Suprapubic skin (tissue), 3 donors: ENCODE data around the gene GPHB5.

Experiments
- CTCF ChIP-seq, 2 donors: fragments of 200-600 bp in 1 of 2; fragments of 450-650 bp in 1 of 2; sonication (generic) in 1 of 2; IDR thresholded peaks; one replicate each; pipeline ENCODE4 v1.5.1; 2016 to 2019; ENCODE audit warnings: antibody characterized with exemption in 2 of 2, mild to moderate bottlenecking in 1 of 2, moderate library complexity in 1 of 2
- POLR2AphosphoS5 ChIP-seq, 3 donors: sonication (generic); formaldehyde crosslinking; IDR thresholded peaks; one replicate each; pipeline ENCODE4 v1.6.1; 2017; ENCODE audit warnings: antibody characterized with exemption in 3 of 3

DNA sequence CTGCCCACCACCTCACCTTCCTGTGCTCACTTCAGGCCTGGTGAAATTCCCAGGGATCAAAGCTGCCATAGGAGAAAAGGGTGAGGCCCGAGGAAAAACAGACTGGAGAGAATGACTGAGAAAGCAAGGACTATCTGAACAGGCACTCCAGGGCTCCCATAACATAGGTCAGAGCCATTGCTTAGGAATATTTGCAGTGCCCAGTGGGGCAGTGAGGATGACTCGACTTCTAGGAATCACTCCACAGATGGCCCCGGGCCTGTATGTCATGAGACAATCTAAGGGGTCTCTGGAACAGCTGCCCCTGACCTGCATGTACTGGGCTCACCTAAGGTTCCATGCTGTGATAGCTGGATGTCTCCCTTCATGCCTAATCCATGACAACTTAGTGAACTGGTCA, 51.6 kb downstream of the GPHB5 start:
- TF ChIP-seq CTCF (IDR thresholded peaks at IDR 0.05) (no peak), POLR2AphosphoS5 (IDR thresholded peaks at IDR 0.05) (no peak)
